GM21390 (cell line): ENCODE measurements around the gene ITGB2.

Source experiments
- ATAC-seq: cut with Tn5 transposase; IDR thresholded peaks from one replicate; pipeline ENCODE4 v1.9.1; 2021; ENCODE audit not compliant: unreplicated experiment

ITGB2 gene

DNA sequence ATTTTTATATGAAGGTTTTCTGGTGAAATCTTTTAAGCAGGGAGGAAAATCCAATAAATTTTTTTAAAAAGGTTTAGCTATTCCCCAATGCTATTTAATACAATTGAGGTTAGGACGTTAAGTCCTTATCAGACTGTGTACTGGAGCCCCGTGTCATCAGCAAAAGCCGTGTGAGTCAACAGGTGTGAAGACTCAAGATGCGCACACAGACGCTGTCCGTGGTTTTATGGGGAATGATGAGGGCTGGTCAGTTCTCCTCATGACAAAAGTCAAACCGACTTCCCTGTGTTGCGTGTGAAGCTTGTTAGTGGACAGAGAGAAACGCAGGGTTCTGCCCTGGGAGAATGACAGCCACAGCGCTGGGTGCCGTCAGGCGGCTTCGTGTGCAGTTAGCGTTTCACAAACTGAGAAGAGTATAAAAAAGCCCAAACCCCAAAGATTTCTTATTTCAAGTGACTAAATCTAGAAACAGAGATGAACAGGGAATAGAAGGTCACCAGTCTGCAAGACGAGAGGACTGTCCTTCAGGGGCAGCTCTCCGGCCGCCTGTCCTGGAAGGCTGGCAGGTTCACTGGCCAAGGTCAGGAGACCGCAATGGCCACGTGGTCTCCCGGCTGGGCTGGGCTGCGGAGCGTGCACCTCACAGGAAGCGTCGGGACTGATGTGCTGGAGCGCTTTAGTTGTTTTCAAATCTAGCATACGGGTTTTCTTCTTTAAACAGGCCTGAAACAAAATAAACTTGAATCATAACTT lies 69.6 kb downstream of the ITGB2 start:
- no peak for ATAC-seq

- ATAC-seq = no peak
These were observed 70.4 kb downstream of the ITGB2 start for GRCh38 chr21:44850208-44850800.

DNA sequence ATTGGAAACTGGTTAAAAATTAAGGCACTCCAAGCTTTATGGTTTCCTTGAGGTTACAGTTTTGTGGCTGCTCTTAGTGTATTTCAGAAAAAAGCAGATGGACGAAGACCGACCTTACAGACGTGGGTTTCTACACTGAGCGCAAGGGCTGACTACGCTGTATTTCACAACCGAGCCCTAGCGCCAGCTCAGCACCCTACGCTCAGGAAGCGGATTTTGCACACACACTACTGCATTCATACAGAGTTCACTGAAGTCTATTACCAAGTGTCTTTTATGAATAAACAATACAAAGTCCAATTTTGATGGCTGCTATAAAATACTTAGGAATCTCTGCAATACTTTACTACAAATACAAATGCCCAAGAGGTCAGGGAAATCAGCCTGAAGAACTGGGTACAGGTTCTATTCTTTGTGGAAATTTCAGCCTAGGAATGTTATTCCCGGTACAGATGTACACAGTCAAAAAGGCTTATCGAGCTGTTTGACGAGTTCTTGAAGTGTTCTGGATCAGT lies 71.0 kb downstream of the ITGB2 start:
- no peak for ATAC-seq

GRCh38 chr21:44848821-44849521 lies 71.7 kb downstream of the ITGB2 start:
- ATAC-seq = no peak

GRCh38 chr21:44847261-44848056 lies 73.2 kb downstream of the ITGB2 start:
- ATAC-seq = no peak

DNA sequence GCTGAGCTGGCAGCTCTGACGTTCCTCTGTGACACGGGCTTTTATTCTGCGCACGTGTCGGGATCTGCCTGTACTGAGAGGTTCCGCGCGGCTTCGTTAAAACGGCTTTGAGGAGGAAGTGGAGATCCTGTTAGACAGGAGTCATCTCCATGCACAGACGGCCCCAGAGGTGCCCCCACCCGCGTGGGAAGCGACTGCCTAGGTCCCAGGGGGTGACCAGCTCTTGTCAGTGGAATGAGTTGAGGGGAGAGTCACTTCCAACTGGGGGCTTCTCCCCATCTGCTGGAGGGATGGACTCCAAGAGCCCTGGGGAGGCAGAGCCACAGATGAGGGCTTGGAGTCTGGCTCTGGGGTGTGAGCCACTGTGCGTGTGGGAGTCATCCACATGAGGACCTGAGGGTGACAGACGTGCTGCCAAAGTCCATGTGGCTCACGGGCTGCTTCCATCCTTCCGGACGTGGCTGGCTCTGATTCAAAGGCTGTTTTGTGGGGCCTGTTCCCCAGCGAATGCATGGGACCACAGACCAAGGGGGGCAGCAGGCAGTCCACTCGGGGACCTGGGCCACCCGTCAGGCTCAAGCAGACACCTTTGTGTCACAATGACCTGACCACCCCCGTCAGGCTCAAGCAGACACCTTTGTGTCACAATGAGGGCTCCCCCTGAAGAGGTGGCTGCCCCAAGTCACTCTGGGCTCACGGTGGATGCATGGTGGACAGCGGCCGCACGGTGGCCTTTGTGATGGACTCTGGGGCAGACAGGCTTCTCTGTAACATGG lies 74.0 kb downstream of the ITGB2 start:
- no peak for ATAC-seq

- no peak for ATAC-seq
These were observed 74.5 kb downstream of the ITGB2 start for GRCh38 chr21:44846224-44846484.

DNA sequence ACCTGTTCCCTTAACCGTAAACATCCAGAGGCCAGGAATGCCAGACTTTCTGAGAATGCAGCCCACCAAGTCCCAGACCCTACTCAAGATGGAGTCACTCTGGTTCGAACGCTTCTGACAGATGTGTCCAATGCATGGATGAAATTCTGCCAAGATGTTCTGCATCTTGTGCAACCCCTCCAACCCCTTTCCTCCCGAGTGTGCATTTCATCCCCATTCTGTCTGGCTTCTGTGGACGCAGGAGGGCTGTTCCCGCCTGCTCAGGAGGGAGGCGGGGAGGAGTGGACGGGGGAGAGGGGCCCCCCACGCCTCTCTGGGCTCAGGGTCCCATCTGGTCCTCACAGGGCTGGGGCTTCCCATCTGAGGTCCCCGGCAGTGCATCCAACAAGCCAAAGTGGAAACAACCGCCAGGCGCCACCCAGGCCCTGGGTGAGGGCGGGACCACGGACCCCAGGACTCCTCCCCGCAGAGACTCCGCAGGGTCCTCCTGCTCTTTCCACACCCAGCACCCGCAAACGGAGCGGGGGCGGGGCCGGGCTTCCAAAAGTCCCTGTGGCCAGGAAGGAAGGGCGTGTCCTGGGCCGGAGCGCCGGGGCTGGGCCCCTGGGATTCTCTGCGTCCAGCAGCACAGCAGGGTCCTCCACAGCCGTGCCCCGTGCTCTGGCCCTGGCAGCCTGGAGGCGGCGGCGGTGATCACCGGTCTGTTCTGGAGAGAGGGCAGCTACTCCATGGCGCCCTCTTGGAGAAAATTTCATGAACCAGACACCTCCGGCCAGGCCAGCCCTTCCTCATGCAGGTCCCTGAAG lies 75.1 kb downstream of the ITGB2 start:
- ATAC-seq = no peak

DNA sequence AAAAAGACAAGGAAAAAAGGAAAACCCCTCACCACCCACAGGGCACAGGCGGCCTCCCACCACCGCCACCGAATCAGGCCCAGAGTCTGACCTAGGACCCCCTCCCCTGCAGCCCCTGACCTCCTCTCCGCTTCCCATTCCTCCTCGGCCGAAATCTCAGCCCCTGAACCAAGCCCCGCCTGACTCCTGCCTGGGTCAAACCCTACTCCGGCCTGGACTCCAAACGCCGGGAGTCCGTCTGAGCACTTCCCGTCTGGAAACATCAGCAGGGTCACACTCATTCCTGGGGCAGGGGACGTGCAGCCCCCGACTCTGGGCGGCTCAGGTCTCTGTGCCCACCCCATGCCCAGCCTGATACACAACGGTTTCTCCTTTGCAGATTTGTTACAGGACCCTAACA lies 76.4 kb downstream of the ITGB2 start:
- ATAC-seq = no peak

DNA sequence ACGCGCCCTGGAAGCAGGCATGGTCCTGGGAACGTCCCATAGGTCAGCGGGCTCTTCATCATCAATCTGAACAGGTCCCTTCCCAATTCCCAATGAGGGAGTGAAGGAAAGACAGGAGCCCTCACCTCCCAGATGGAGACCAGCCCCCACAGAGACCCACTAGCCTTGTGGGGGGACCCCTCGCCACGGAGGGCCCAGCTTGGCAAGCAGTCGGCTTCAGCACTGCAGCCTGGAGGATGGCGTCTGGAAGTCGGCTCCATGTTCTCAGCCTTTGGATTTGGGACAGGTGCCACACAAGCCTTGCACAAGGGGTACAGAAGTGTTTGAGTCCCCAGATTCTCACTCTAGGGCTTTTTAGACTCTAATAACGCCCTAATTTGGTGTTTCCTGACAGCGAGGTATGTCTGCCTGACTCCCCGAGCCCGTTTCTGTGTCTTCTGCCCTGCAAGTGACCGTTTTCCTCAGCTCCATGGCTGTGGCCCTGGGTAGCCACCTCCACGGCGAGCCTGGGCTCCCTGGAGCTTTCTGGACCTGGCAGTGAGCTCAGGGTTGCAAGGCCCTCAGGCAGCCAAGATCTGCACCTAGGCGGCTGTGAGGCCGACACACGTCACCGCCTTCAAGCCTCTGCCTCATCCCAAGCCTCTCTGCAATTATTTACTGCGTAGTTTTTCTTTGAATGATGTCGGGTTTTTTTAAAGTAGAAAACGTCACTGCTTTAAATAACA lies 77.8 kb downstream of the ITGB2 start:
- ATAC-seq = no peak

DNA sequence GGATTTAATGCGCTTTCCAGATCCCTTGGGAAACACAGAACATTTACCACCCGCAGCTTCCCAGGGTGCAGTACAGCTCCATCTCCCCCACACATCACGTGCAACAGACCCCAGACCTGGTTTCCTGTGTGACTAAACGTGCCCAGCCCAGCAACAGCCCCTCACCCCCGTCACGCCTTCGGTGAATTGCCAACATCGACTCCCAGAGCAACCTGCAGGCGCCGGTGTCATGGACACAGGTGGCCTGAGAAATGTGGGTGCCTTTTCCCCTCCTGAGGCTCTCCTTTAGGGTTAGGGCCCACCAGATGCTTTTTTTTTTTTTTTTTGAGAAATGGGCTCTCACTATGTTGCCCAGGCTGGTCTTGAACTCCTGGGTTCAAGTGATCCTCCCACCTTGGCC lies 78.6 kb downstream of the ITGB2 start:
- no peak for ATAC-seq

DNA sequence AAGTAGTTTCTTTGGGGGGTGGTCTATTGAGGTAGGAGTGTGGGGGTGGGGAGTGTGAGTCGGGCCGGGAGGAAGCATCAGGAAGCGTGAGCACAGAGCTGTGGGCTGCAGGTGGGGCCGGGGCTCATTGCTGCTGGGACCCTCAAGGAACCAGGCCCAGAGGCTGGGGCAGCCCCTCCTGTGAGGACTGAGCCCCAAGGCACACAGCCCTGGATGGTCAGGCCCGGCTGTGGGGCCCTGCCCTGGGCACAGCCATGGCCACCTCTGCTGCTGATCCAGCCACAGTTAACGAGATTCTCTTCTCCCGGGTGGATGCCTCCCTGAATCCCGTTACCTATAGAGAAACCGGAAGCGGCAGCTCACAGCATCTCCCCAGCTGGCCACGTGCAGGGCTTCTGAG lies 79.9 kb downstream of the ITGB2 start:
- no peak for ATAC-seq

GRCh38 chr21:44838951-44839350 lies 81.7 kb downstream of the ITGB2 start:
- ATAC-seq = no peak

DNA sequence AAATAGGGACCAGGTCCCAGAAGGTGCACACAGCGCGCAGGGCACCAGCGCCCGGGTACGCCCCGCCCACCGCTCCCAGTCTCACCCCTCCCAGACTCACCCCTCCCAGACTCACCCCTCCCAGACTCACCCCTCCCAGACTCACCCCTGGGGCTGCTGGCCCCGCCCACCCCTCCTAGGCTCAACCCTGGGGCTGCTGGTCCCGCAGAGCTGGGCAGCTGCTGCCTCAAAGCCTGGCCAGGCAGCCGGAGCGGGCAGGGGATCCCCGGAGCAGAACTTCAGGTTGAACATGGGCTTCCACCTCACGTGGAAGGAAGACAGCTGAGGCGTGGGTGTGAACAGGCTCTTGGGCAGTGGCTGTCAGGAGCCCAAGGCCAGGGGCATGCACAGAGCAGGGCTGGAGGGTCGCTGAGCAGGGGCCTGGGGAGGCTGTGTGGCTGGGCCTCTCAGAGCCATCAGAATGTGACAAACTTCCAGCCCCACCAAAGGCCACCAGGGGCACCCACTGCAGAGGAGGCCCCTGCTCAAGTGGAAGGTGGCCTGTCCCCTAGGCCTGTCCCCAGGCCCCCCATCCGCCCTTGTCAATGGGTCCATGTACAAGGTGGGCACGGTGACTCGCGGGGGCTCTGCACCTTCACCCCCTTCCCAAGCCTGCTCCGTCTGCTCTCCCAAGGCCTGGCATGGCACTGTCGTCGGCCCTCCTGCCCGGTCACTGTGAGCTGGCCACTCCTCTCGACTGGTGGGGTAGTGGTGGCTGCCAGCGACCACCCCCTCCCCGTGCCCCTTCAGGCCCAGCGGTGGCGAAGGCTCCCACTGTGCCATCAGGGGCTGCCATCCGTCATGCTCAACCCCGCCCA lies 82.4 kb downstream of the ITGB2 start:
- no peak for ATAC-seq

DNA sequence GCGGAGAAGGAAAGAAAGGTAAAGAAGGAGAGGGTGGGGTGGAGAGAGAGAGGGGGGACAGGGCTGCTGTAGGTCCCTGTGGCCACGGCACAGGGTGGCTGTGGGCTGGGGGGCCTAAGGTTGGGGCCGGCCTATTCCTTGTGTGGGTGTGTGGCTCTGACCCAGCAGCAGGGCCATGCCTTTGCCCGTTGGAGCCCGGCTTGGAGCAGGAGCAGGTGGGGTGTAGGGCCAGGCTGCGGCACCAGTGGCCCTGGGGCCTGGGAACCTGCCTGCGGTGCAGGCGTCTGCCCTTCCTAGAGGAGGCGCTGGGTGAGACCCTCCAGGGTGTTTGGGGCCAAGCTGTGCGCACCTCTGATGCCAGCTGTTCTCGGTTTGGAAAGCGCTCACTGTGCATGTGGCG lies 83.2 kb downstream of the ITGB2 start:
- no peak for ATAC-seq

GRCh38 chr21:44836666-44837471 lies 83.8 kb downstream of the ITGB2 start:
- ATAC-seq = no peak

- ATAC-seq = no peak
These were observed 84.4 kb downstream of the ITGB2 start for GRCh38 chr21:44836349-44836665.
